Spleen (tissue), 11 donors: ENCODE data around the gene GLS. TPM values are rescaled to one million over a fixed set of nuclear protein-coding genes. Genes with fewer than 3 reads are reported as not detected.

Experiments used
- DNase-seq: peaks from one replicate; pipeline ENCODE4 v3.0.0-alpha.2; 2020
- H3K27ac ChIP-seq, 8 donors: fragments of 200-600 bp; sonication (generic) in 7 of 8; 1 replicate in 4 of 8; 2 replicates in 4 of 8; pipeline versions ENCODE4 v1.5.0 to v1.8.0; 2016 to 2021; ENCODE audit warnings: inconsistent platforms in 4 of 8, mild to moderate bottlenecking in 4 of 8, moderate library complexity in 1 of 8
- H3K27me3 ChIP-seq, 7 donors: fragments of 200-600 bp; sonication (generic) in 6 of 7; replicated peaks in 1 of 7; 1 replicate in 4 of 7; 2 replicates in 3 of 7; pipeline versions ENCODE4 v1.5.0 to v1.8.0; 2016 to 2021; ENCODE audit warnings: inconsistent platforms in 3 of 7, mild to moderate bottlenecking in 1 of 7
- H3K36me3 ChIP-seq, 6 donors: fragments of 200-600 bp; sonication (generic) in 5 of 6; 1 replicate in 4 of 6; 2 replicates in 2 of 6; pipeline versions ENCODE4 v1.5.0 to v1.8.0; 2016 to 2021; ENCODE audit warnings: inconsistent platforms in 2 of 6
- H3K4me1 ChIP-seq, 6 donors: fragments of 200-600 bp; sonication (generic) in 5 of 6; 1 replicate in 3 of 6; 2 replicates in 3 of 6; pipeline versions ENCODE4 v1.5.0 to v1.8.0; 2016 to 2021; ENCODE audit warnings: inconsistent platforms in 3 of 6
- H3K4me3 ChIP-seq, 8 donors: fragments of 200-600 bp; sonication (generic) in 7 of 8; 1 replicate in 4 of 8; 2 replicates in 4 of 8; pipeline versions ENCODE4 v1.5.0 to v1.8.0; 2016 to 2021; ENCODE audit warnings: inconsistent platforms in 4 of 8, mild to moderate bottlenecking in 4 of 8, moderate library complexity in 2 of 8
- H3K9me3 ChIP-seq, 8 donors: fragments of 200-600 bp; sonication (generic) in 7 of 8; 1 replicate in 4 of 8; 2 replicates in 4 of 8; pipeline versions ENCODE4 v1.5.0 to v1.8.0; 2016 to 2021; ENCODE audit warnings: inconsistent platforms in 4 of 8
- POLR2A ChIP-seq, 3 donors: fragments of 450-650 bp; IDR thresholded peaks; one replicate each; pipeline ENCODE4 v1.5.1; 2017; ENCODE audit warnings: antibody characterized with exemption in 3 of 3, mild to moderate bottlenecking in 1 of 3
- POLR2AphosphoS5 ChIP-seq, 3 donors: sonication (generic); formaldehyde crosslinking; IDR thresholded peaks; one replicate each; pipeline ENCODE4 v1.5.1; 2017; ENCODE audit warnings: antibody characterized with exemption in 3 of 3
- WGBS, 5 donors: extraction: QIAGEN DNeasy Blood & Tissue Kit in 3 of 5; methylation state at CpG; one replicate each; pipeline versions ENCODE4 v1.1.5 to v1.1.7; 2013 to 2018; 5-methylcytosine and 5-hydroxymethylcytosine counted together
- intact Hi-C: fragments of 100-400 bp; cut with DNase I; formaldehyde crosslinking; loops from one replicate; pipeline ENCODE4 v1.15.0; 2023; ENCODE audit warnings: low total_unique reads
- polyA plus RNA-seq, 3 donors: library from polyadenylated mRNA; stranded (reverse); fragments of 200-250 nt; gene quantifications; one replicate each; pipeline ENCODE4 v1.2.1, GENCODE V29; 2013
- total RNA-seq, 7 donors: library from RNA; depleted of rRNA in 3 of 7; stranded (reverse); fragments of >200 nt in 3 of 7; fragmentation: NEBNext Ultra II Directional in 4 of 7; extraction: Animal tissue kit (Norgen Biotek cat#: 25700) in 4 of 7; gene quantifications; one replicate each; pipeline versions ENCODE4 v1.1.0 to v1.2.1, GENCODE V29; 2016 to 2021
- TF ChIP-seq, protein P1 (sequence below), 11 experiments: fragments of 200-600 bp in 7 of 11; fragments of 450-650 bp in 4 of 11; sonication (generic) in 4 of 11; IDR thresholded peaks in 8 of 11; conservative IDR thresholded peaks in 3 of 11; 1 replicate in 7 of 11; 2 replicates in 4 of 11; pipeline versions ENCODE4 v1.4.0 to v1.8.0; 2016 to 2021; ENCODE audit warnings: antibody characterized with exemption in 11 of 11, inconsistent platforms in 4 of 11, mild to moderate bottlenecking in 1 of 11
- donor health status: healthy with polysubstance abuse.
- donor health status: DM: no; HTN: no; CAD: no; lungs with moderate emphysema.
- donor health status: DM: no; HTN: no; CAD: no.
- donor health status: Bipolar disorder and iron deficiency.
- donor health status: healthy.
- donor health status: DM: no; HTN: no; CAD: no.
- donor health status: DM: yes; HTN: yes; CAD: no.

The GLS gene
- total and polyA plus RNA-seq, 10 donors: 42.3 to 254 (median 176) TPM

- intact Hi-C loops: no loop called here
- Histone ChIP-seq H3K27ac (no peak overlapping the region), H3K4me3 (no peak overlapping the region), H3K27me3 (no peaks in the 10 kb centered on the region), H3K9me3 (no peaks in the 10 kb centered on the region), H3K4me1 (peaks cover 0 to 5% (median 0%) of the 10 kb centered on the region in 6 donors), H3K36me3 (peaks cover 0 to 100% (median 47%) of the 10 kb centered on the region in 6 donors)
- DNase-seq: no peak
- TF ChIP-seq, protein P1, sequence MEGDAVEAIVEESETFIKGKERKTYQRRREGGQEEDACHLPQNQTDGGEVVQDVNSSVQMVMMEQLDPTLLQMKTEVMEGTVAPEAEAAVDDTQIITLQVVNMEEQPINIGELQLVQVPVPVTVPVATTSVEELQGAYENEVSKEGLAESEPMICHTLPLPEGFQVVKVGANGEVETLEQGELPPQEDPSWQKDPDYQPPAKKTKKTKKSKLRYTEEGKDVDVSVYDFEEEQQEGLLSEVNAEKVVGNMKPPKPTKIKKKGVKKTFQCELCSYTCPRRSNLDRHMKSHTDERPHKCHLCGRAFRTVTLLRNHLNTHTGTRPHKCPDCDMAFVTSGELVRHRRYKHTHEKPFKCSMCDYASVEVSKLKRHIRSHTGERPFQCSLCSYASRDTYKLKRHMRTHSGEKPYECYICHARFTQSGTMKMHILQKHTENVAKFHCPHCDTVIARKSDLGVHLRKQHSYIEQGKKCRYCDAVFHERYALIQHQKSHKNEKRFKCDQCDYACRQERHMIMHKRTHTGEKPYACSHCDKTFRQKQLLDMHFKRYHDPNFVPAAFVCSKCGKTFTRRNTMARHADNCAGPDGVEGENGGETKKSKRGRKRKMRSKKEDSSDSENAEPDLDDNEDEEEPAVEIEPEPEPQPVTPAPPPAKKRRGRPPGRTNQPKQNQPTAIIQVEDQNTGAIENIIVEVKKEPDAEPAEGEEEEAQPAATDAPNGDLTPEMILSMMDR (IDR thresholded peaks at IDR 0.05 in 8 of 11, conservative IDR thresholded peaks at IDR 0.05 in 3 of 11): no peak
- TF ChIP-seq POLR2A (IDR thresholded peaks at IDR 0.05) (no peak), POLR2AphosphoS5 (IDR thresholded peaks at IDR 0.05) (no peak)
- WGBS, 5 donors: 92 to 93% (median 92%) methylated on average over 3 of the region's 3 CpGs
These were observed 39.5 kb downstream of the GLS start for GRCh38 chr2:190920085-190920484.

GRCh38 chr2:190922376-190922775, 41.8 kb downstream of the GLS start:
- no peaks in the 10 kb centered on the region for H3K27me3 ChIP-seq
- intact Hi-C loops: no loop called here

DNA sequence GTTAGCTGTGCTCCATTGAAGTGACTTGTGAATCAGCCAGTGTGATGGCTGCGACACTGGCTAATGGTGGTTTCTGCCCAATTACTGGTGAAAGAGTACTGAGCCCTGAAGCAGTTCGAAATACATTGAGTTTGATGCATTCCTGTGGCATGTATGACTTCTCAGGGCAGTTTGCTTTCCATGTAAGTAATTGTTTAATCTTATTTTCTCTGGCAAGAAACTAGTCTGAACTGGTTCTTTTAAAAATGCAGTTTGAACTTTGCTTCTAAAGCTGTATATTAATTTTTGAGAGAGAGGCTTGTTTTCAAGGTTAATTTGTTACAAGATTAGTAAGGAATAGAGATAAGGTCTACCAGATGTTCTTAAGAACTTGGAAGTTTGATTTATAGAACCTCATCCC, 46.7 kb downstream of the GLS start:
- intact Hi-C loops: no loop called here
- no peaks in the 10 kb centered on the region for H3K9me3 ChIP-seq
- 93 to 97% (median 96%) methylated on average over 2 of the region's 2 CpGs for WGBS, 5 donors
- H3K4me1 ChIP-seq: peaks cover 0 to 5% (median 0%) of the 10 kb centered on the region in 6 donors
- no peaks in the 10 kb centered on the region for H3K27me3 ChIP-seq
- H3K27ac ChIP-seq: no peak overlapping the region
- DNase-seq: no peak
- no peak overlapping the region for H3K4me3 ChIP-seq
- TF ChIP-seq POLR2A (IDR thresholded peaks at IDR 0.05) (no peak), POLR2AphosphoS5 (IDR thresholded peaks at IDR 0.05) (no peak)
- TF ChIP-seq, protein P1 (IDR thresholded peaks at IDR 0.05 in 8 of 11, conservative IDR thresholded peaks at IDR 0.05 in 3 of 11): no peak
- H3K36me3 ChIP-seq: peaks cover 0 to 100% (median 71%) of the 10 kb centered on the region in 6 donors

More at GRCh38 chr2:190922376-190922775, 41.8 kb downstream of the GLS start:
- no peak for TF ChIP-seq POLR2AphosphoS5 (IDR thresholded peaks at IDR 0.05)
- TF ChIP-seq, protein P1 (IDR thresholded peaks at IDR 0.05 in 8 of 11, conservative IDR thresholded peaks at IDR 0.05 in 3 of 11): no peak
- no peak for TF ChIP-seq POLR2A (IDR thresholded peaks at IDR 0.05)
- no peak for DNase-seq
- H3K9me3 ChIP-seq: no peaks in the 10 kb centered on the region
- peaks cover 0 to 5% (median 0%) of the 10 kb centered on the region in 6 donors for H3K4me1 ChIP-seq
- no peak overlapping the region for H3K4me3 ChIP-seq
- WGBS, 5 donors: 81 to 95% (median 90%) methylated on average over 1 of the region's 1 CpG
- H3K27ac ChIP-seq: no peak overlapping the region
- peaks cover 0 to 100% (median 57%) of the 10 kb centered on the region in 6 donors for H3K36me3 ChIP-seq

GRCh38 chr2:190929919-190930318, 49.3 kb downstream of the GLS start:
- DNase-seq: no peak
- no peaks in the 10 kb centered on the region for H3K27me3 ChIP-seq
- H3K36me3 ChIP-seq: peaks cover 0 to 95% (median 54%) of the 10 kb centered on the region in 6 donors
- intact Hi-C loops: no loop called here
- TF ChIP-seq, protein P1 (IDR thresholded peaks at IDR 0.05 in 8 of 11, conservative IDR thresholded peaks at IDR 0.05 in 3 of 11): no peak
- TF ChIP-seq POLR2AphosphoS5 (IDR thresholded peaks at IDR 0.05) (no peak), POLR2A (IDR thresholded peaks at IDR 0.05) (no peak)
- H3K9me3 ChIP-seq: no peaks in the 10 kb centered on the region
- no peaks in the 10 kb centered on the region for H3K4me1 ChIP-seq
- H3K27ac ChIP-seq: no peak overlapping the region
- 94 to 99% (median 96%) methylated on average over 7 of the region's 7 CpGs for WGBS, 5 donors
- no peak overlapping the region for H3K4me3 ChIP-seq
